ENCODE results near the gene LIPC. TPM values are rescaled to one million over a fixed set of nuclear protein-coding genes. Genes with fewer than 3 reads are reported as not detected.

Gene LIPC
- total RNA-seq, 2 experiments from 2014 or later, result 1.5 to 3.9 TPM

- CTCF ChIA-PET, result interaction anchor here (1.1 kb wide), 1 partner anchor 12 kb away, joined by 4 read pairs; no protein-coding TSS in a partner anchor
- no peak overlapping the region for H3K27ac Mint-ChIP-seq
- peaks cover 82% of the 10 kb centered on the region for H3K36me3 Mint-ChIP-seq (ENCODE audit: low read depth)
- no peaks in the 10 kb centered on the region for H3K27me3 Mint-ChIP-seq
- peaks cover 31% of the 10 kb centered on the region for H3K9me3 Mint-ChIP-seq
- peaks cover 16% of the 10 kb centered on the region for H3K4me1 Mint-ChIP-seq
- POLR2A ChIA-PET, result no interaction called here
- DNase-seq, result no peak
- H3K4me3 Mint-ChIP-seq, result no peak overlapping the region
Measured at GRCh38 chr15:58616171-58616570, 184.4 kb downstream of the LIPC start.

All from activated CD4-positive, alpha-beta T cell treated with anti-CD3 and anti-CD28 coated beads, Interleukin-2, amount 10 ng/mL, durations not matched to agents 7 days and 5 days (primary cell).